H1 (cell line): ENCODE results near the gene RGS9. TPM values are rescaled to one million over a fixed set of nuclear protein-coding genes. Genes with fewer than 3 reads are reported as not detected.

Experiments
- CTCF ChIA-PET: fragments of 300-600 bp; sonication (Branson Sonifier 250); formaldehyde crosslinking; loops from one replicate; lab custom pipeline; 2021; ENCODE audit not compliant: partially characterized antibody; lab: Charles Lee
- POLR2A ChIA-PET: fragments of 300-600 bp; sonication (Branson Sonifier 250); formaldehyde crosslinking; loops from one replicate; lab custom pipeline; 2021; ENCODE audit warnings: inconsistent platforms; ENCODE audit not compliant: partially characterized antibody; lab: Charles Lee
- DNase-seq, 2 experiments: peaks; one replicate each; pipeline versions ENCODE4 v3.0.0 to v3.0.0-alpha.2; 2010 to 2022; ENCODE audit warnings: low spot score in 2 of 2, low read depth in 1 of 2, mixed read lengths in 1 of 2
- FAIRE-seq: peaks from 2 replicates; lab custom pipeline; 2011; peaks lifted over from hg19 to GRCh38; lab: Jason Lieb, UNC
- H2AFZ ChIP-seq: 2 replicates; pipeline ENCODE4 v1.8.1; 2012; ENCODE audit warnings: low read length, inconsistent platforms
- H2AK5ac ChIP-seq: 2 replicates; pipeline ENCODE4 v1.6.1; 2013; ENCODE audit warnings: low read depth, low read length
- H2BK120ac ChIP-seq: replicated peaks from 2 replicates; pipeline ENCODE3; 2013; ENCODE audit warnings: low read depth, low read length, inconsistent platforms
- H2BK12ac ChIP-seq: 2 replicates; pipeline ENCODE4 v1.6.1; 2013; ENCODE audit warnings: low read depth, low read length
- H2BK15ac ChIP-seq: 2 replicates; pipeline ENCODE4 v1.6.1; 2013; ENCODE audit warnings: low read length
- H2BK20ac ChIP-seq: 2 replicates; pipeline ENCODE4 v1.6.1; 2013; ENCODE audit warnings: low read length
- H2BK5ac ChIP-seq: 2 replicates; pipeline ENCODE4 v1.6.1; 2013; ENCODE audit warnings: low read depth, low read length
- H3K14ac ChIP-seq: 2 replicates; pipeline ENCODE4 v1.6.1; 2013; ENCODE audit warnings: inconsistent platforms; ENCODE audit not compliant: insufficient read length
- H3K18ac ChIP-seq: 2 replicates; pipeline ENCODE4 v1.6.1; 2013; ENCODE audit warnings: low read length; ENCODE audit errors: extremely low read depth
- H3K23ac ChIP-seq: 2 replicates; pipeline ENCODE4 v1.6.1; 2013; ENCODE audit warnings: inconsistent platforms; ENCODE audit not compliant: insufficient read length
- H3K23me2 ChIP-seq: 2 replicates; pipeline ENCODE4 v1.6.1; 2013; ENCODE audit warnings: low read depth, low read length
- H3K27ac ChIP-seq: 2 replicates; pipeline ENCODE4 v1.6.1; 2011; ENCODE audit warnings: low read depth, low read length, inconsistent platforms
- H3K27me3 ChIP-seq, 4 experiments: replicated peaks in 1 of 4; 1 replicate in 1 of 4; 2 replicates in 3 of 4; pipeline versions ENCODE4 v1.6.1 to v1.8.1; 2011 to 2013; ENCODE audit warnings: low read length in 3 of 4, mild to moderate bottlenecking in 3 of 4, inconsistent platforms in 2 of 4, mixed read lengths in 2 of 4, moderate library complexity in 1 of 4; ENCODE audit not compliant: control insufficient read depth in 3 of 4, insufficient read depth in 3 of 4; ENCODE audit errors: extremely low read depth in 1 of 4
- H3K36me3 ChIP-seq, 4 experiments: 2 replicates each; pipeline versions ENCODE4 v1.6.1 to v1.8.1; 2011 to 2013; ENCODE audit warnings: mild to moderate bottlenecking in 4 of 4, low read length in 3 of 4, moderate library complexity in 2 of 4, control low read depth in 1 of 4, inconsistent platforms in 1 of 4; ENCODE audit not compliant: insufficient read depth in 4 of 4, control insufficient read depth in 2 of 4
- H3K4ac ChIP-seq: replicated peaks from 2 replicates; pipeline ENCODE3; 2013; ENCODE audit warnings: low read length, low read depth, mixed read lengths, inconsistent platforms; ENCODE audit not compliant: insufficient read length
- H3K4me1 ChIP-seq, 4 experiments: replicated peaks in 1 of 4; 1 replicate in 1 of 4; 2 replicates in 3 of 4; pipeline versions ENCODE4 v1.6.1 to v1.8.1; 2011 to 2013; ENCODE audit warnings: low read length in 3 of 4, inconsistent platforms in 2 of 4, mixed read lengths in 1 of 4; ENCODE audit not compliant: insufficient read depth in 4 of 4, control insufficient read depth in 3 of 4
- H3K4me2 ChIP-seq, 2 experiments: 2 replicates each; pipeline versions ENCODE4 v1.6.1 to v1.8.1; 2011 to 2013; ENCODE audit warnings: low read depth in 2 of 2, low read length in 2 of 2, control low read depth in 1 of 2, inconsistent platforms in 1 of 2, mild to moderate bottlenecking in 1 of 2; ENCODE audit not compliant: insufficient read depth in 1 of 2
- H3K4me3 ChIP-seq, 4 experiments: fragments of 200-600, 300-600 bp in 1 of 4; sonication (generic), shearing (Covaris generic), sonication (Bioruptor Twin) in 1 of 4; 2 replicates each; pipeline versions ENCODE4 v1.5.1 to v1.8.1; 2011 to 2016; ENCODE audit warnings: low read length in 4 of 4, low read depth in 3 of 4, control low read depth in 2 of 4, inconsistent platforms in 2 of 4, mild to moderate bottlenecking in 2 of 4, mixed read lengths in 1 of 4, moderate library complexity in 1 of 4; ENCODE audit not compliant: insufficient read depth in 2 of 4; ENCODE audit errors: extremely low read depth in 1 of 4
- H3K56ac ChIP-seq: replicated peaks from 2 replicates; pipeline ENCODE3; 2013; ENCODE audit warnings: low read depth, mild to moderate bottlenecking, mixed read lengths, low read length, inconsistent platforms; ENCODE audit not compliant: insufficient read length
- H3K79me1 ChIP-seq: 2 replicates; pipeline ENCODE4 v1.6.1; 2013; ENCODE audit warnings: low read depth, low read length, control low read depth
- H3K79me2 ChIP-seq, 2 experiments: 2 replicates each; pipeline versions ENCODE4 v1.6.1 to v1.8.1; 2012 to 2013; ENCODE audit warnings: low read length in 2 of 2, mild to moderate bottlenecking in 2 of 2, inconsistent platforms in 1 of 2; ENCODE audit not compliant: insufficient read depth in 2 of 2, control insufficient read depth in 1 of 2
- H3K9ac ChIP-seq, 4 experiments: replicated peaks in 1 of 4; 1 replicate in 1 of 4; 2 replicates in 3 of 4; pipeline versions ENCODE4 v1.6.1 to v1.8.1; 2011 to 2013; ENCODE audit warnings: low read depth in 3 of 4, low read length in 3 of 4, control low read depth in 2 of 4, mild to moderate bottlenecking in 2 of 4, moderate library complexity in 2 of 4, inconsistent platforms in 1 of 4; ENCODE audit errors: extremely low read depth in 1 of 4
- H3K9me3 ChIP-seq, 2 experiments: 2 replicates each; pipeline versions ENCODE4 v1.6.1 to v1.8.1; 2012 to 2013; ENCODE audit warnings: mild to moderate bottlenecking in 2 of 2, moderate library complexity in 2 of 2, control low read depth in 1 of 2, inconsistent platforms in 1 of 2, low read depth in 1 of 2, low read length in 1 of 2, mixed read lengths in 1 of 2; ENCODE audit not compliant: insufficient read depth in 2 of 2
- H4K20me1 ChIP-seq, 2 experiments: replicated peaks in 1 of 2; 2 replicates each; pipeline versions ENCODE3 to v1.8.1; 2011 to 2013; ENCODE audit warnings: inconsistent platforms in 2 of 2, low read length in 2 of 2, mild to moderate bottlenecking in 1 of 2; ENCODE audit not compliant: insufficient read depth in 2 of 2, control insufficient read depth in 1 of 2
- H4K5ac ChIP-seq: 2 replicates; pipeline ENCODE4 v1.6.1; 2013; ENCODE audit warnings: low read length, low read depth, mixed read lengths, inconsistent platforms; ENCODE audit not compliant: insufficient read length
- H4K8ac ChIP-seq: 2 replicates; pipeline ENCODE4 v1.8.0; 2013; ENCODE audit warnings: mild to moderate bottlenecking, moderate library complexity, low read length, inconsistent platforms; ENCODE audit not compliant: insufficient read depth; ENCODE audit errors: extremely low read depth
- H4K91ac ChIP-seq: replicated peaks from 2 replicates; pipeline ENCODE3; 2013; ENCODE audit warnings: low read length, mixed read lengths, inconsistent platforms; ENCODE audit not compliant: insufficient read length
- BCL11A ChIP-seq, 2 experiments: IDR thresholded peaks; one replicate each; pipeline ENCODE4 v1.6.1; 2011; ENCODE audit warnings: low read depth in 2 of 2, low read length in 2 of 2, mild to moderate bottlenecking in 2 of 2
- CBX5 ChIP-seq: fragments of 300-800, 300-1000 bp; sonication (generic); IDR thresholded peaks from 2 replicates; pipeline ENCODE4 v1.7.1; 2016; ENCODE audit warnings: antibody characterized with exemption, low read length, low read depth
- CEBPB ChIP-seq: IDR thresholded peaks from 2 replicates; pipeline ENCODE4 v1.6.1; 2012; ENCODE audit warnings: low read depth, low read length
- HDAC2 ChIP-seq, 2 experiments: fragments of 300-600 bp in 1 of 2; sonication (generic) in 1 of 2; IDR thresholded peaks; 2 replicates each; pipeline ENCODE4 v1.6.1; 2011 to 2012; ENCODE audit warnings: low read depth in 2 of 2, low read length in 2 of 2, mild to moderate bottlenecking in 2 of 2, moderate library complexity in 2 of 2, borderline replicate concordance in 1 of 2, inconsistent platforms in 1 of 2
- KDM5A ChIP-seq: fragments of 200-600 bp; IDR thresholded peaks from 2 replicates; pipeline ENCODE4 v1.7.1; 2012; ENCODE audit warnings: mild to moderate bottlenecking, low read length, inconsistent platforms, mixed read lengths
- MAFK ChIP-seq: IDR thresholded peaks from 2 replicates; pipeline ENCODE4 v1.6.1; 2012; ENCODE audit warnings: low read depth, mild to moderate bottlenecking, improper control_type of control experiment, low read length
- POLR2A ChIP-seq, 2 experiments: IDR thresholded peaks; 1 replicate in 1 of 2; 2 replicates in 1 of 2; pipeline ENCODE4 v1.6.1; 2011; ENCODE audit warnings: low read depth in 2 of 2, low read length in 2 of 2, mild to moderate bottlenecking in 2 of 2; ENCODE audit errors: control extremely low read depth in 1 of 2
- SIX5 ChIP-seq: IDR thresholded peaks from 2 replicates; pipeline ENCODE4 v1.6.1; 2011; ENCODE audit warnings: mild to moderate bottlenecking, low read depth, low read length
- SP1 ChIP-seq: IDR thresholded peaks from 2 replicates; pipeline ENCODE4 v1.6.1; 2011; ENCODE audit warnings: low read depth, low read length
- ZNF274 ChIP-seq: IDR thresholded peaks from 2 replicates; pipeline ENCODE4 v1.7.0; 2012; ENCODE audit warnings: low read length, borderline replicate concordance; ENCODE audit errors: extremely low read depth
- polyA plus RNA-seq, 7 experiments: library from polyadenylated mRNA; depleted of rRNA in 3 of 7; stranded (reverse) in 5 of 7; unstranded in 2 of 7; fragments of >200 nt in 5 of 7; fragments of 200-250 nt in 2 of 7; gene quantifications; 1 replicate in 5 of 7; 2 replicates in 1 of 7; 4 replicates in 1 of 7; pipeline versions ENCODE4 v1.2.1 to v1.2.3, GENCODE V29; 2011 to 2013; ENCODE audit warnings: missing spikeins in 2 of 7, mixed read lengths in 2 of 7
- total RNA-seq: library from RNA; stranded (reverse); fragmentation: NEBNext Ultra II Directional; extraction: Animal tissue kit (Norgen Biotek cat#: 25700); gene quantifications from 2 replicates; pipeline ENCODE4 v1.2.1, GENCODE V29; 2021
- TF ChIP-seq, protein P1 (sequence below): IDR thresholded peaks from 2 replicates; pipeline ENCODE4 v1.6.1; 2012; ENCODE audit warnings: inconsistent platforms

The RGS9 gene
- total and polyA plus RNA-seq, 2 of the 8 experiments (the other 6 are each of a cell fraction or from before 2014, with no cell fraction given), result 8.9 to 20.5 TPM

DNA sequence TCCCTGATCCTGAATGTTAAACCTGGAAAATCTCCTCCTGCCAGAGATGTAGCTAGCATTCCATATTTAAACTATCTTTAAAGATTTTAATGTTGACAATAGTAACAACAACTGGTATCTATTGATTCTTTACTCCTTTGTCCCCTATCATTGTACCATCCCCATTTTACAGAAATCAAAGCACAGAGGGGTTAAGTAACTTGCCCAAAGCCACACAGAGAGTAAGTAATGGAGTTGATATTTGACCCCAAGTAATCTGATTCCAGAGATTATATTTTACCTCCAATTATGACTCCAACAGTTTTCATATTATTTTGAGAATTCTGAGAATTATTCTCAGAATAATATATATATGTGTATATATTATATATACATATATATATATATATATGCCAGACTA lies 37.7 kb upstream of the RGS9 start:
- no peak overlapping the region for H3K27ac ChIP-seq
- no peak overlapping the region for H2BK120ac ChIP-seq
- H3K4me1 ChIP-seq, result peaks cover 0 to 6% (median 3%) of the 10 kb centered on the region in 4 experiments; a peak in 2 of 7 replicates
- H4K91ac ChIP-seq, result no peak overlapping the region
- no peaks in the 10 kb centered on the region for H3K9me3 ChIP-seq
- H4K20me1 ChIP-seq, result peaks cover 0 to 1% of the 10 kb centered on the region in 2 experiments
- H2BK20ac ChIP-seq, result no peak overlapping the region
- no peak for DNase-seq
- H3K4ac ChIP-seq, result no peak overlapping the region
- peaks cover 8% of the 10 kb centered on the region; the same call in 1 of the 2 replicates for H3K23me2 ChIP-seq
- H3K4me2 ChIP-seq, result no peak overlapping the region; a peak in 1 of 4 replicates
- no peak overlapping the region for H4K5ac ChIP-seq
- H3K56ac ChIP-seq, result no peak overlapping the region
- no peak overlapping the region for H2BK5ac ChIP-seq
- H3K9ac ChIP-seq, result no peak overlapping the region
- no peak overlapping the region for H3K18ac ChIP-seq
- POLR2A ChIA-PET, result no interaction called here
- FAIRE-seq, result no peak
- no peak overlapping the region for H2AFZ ChIP-seq
- no peak overlapping the region for H4K8ac ChIP-seq
- no peaks in the 10 kb centered on the region for H3K79me1 ChIP-seq
- no peak overlapping the region for H2BK12ac ChIP-seq
- no peak overlapping the region for H3K14ac ChIP-seq
- CTCF ChIA-PET, result interaction anchor here (0.6 to 8.1 kb wide), 14 partner anchors 9 to 1223 kb away, joined by 3 to 64 read pairs (median 4); no protein-coding TSS in a partner anchor
- H2BK15ac ChIP-seq, result no peak overlapping the region
- no peak overlapping the region for H3K4me3 ChIP-seq
- no peak overlapping the region for H2AK5ac ChIP-seq
- H3K27me3 ChIP-seq, result no peaks in the 10 kb centered on the region
- TF ChIP-seq BCL11A (IDR thresholded peaks at IDR 0.05; ENCODE audit: low read depth in 2 of 2, low read length in 2 of 2), result no peak
- TF ChIP-seq POLR2A (IDR thresholded peaks at IDR 0.05; ENCODE audit: control extremely low read depth in 1 of 2, low read depth in 2 of 2, low read length in 2 of 2), result no peak
- TF ChIP-seq CEBPB, result no peak
- TF ChIP-seq HDAC2 (IDR thresholded peaks at IDR 0.05; ENCODE audit: borderline replicate concordance in 1 of 2, low read depth in 2 of 2, low read length in 2 of 2), result no peak
- no peak for TF ChIP-seq ZNF274
- no peak for TF ChIP-seq MAFK
- TF ChIP-seq SP1, result no peak
- TF ChIP-seq CBX5, result no peak
- no peak for TF ChIP-seq KDM5A
- TF ChIP-seq, protein P1, sequence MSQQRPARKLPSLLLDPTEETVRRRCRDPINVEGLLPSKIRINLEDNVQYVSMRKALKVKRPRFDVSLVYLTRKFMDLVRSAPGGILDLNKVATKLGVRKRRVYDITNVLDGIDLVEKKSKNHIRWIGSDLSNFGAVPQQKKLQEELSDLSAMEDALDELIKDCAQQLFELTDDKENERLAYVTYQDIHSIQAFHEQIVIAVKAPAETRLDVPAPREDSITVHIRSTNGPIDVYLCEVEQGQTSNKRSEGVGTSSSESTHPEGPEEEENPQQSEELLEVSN, result no peak
- TF ChIP-seq SIX5, result no peak
- no peaks in the 10 kb centered on the region for H3K79me2 ChIP-seq
- no peaks in the 10 kb centered on the region for H3K36me3 ChIP-seq
- H3K23ac ChIP-seq, result no peak overlapping the region
